Stimulated activated CD4-positive, alpha-beta T cell treated with anti-CD3 and anti-CD28 coated beads, Interleukin-4, amount 100 ng/mL, for 4 hours (primary cell): ENCODE data around the gene TNNT2.

ENCODE experiments used
- DNase-seq, 2 experiments: peaks; one replicate each; pipeline ENCODE4 v3.0.0-alpha.2; 2020

TNNT2 gene

GRCh38 chr1:201310251-201310985, 67.1 kb downstream of the TNNT2 start:
- no peak for DNase-seq

- no peak for DNase-seq
Observed at GRCh38 chr1:201309416-201309815, 68.1 kb downstream of the TNNT2 start.
